Bronchial epithelial cell (primary cell): ENCODE data around the gene ERH. TPM values are rescaled to one million over a fixed set of nuclear protein-coding genes. Genes with fewer than 3 reads are reported as not detected.
A peak's percentile ranks its signal among the peaks of the same experiment; 100 is the strongest.

Experiments
- DNase-seq: peaks from one replicate; pipeline ENCODE4 v3.0.0-alpha.2; 2010; ENCODE audit warnings: low read depth
- FAIRE-seq: peaks from 2 replicates; lab custom pipeline; 2011; peaks lifted over from hg19 to GRCh38; lab: Jason Lieb, UNC
- H3K27me3 ChIP-seq: 2 replicates; pipeline ENCODE4 v1.5.1; 2011; ENCODE audit warnings: low read length; ENCODE audit not compliant: control insufficient read depth, insufficient read depth
- H3K36me3 ChIP-seq: 2 replicates; pipeline ENCODE4 v1.5.1; 2011; ENCODE audit warnings: low read length; ENCODE audit not compliant: control insufficient read depth, insufficient read depth
- H3K4me3 ChIP-seq: 2 replicates; pipeline ENCODE4 v1.5.1; 2011; ENCODE audit warnings: mild to moderate bottlenecking, low read depth, low read length, control low read depth
- total RNA-seq: library from RNA; depleted of rRNA; stranded (reverse); fragments of >200 nt; gene quantifications from 2 replicates; pipeline ENCODE4 v1.2.1, GENCODE V29; 2014
- TF ChIP-seq, protein P1 (sequence below): IDR thresholded peaks from 2 replicates; pipeline ENCODE4 v1.5.1; 2011; ENCODE audit warnings: mild to moderate bottlenecking, moderate library complexity, low read length, control low read depth, inconsistent platforms; ENCODE audit not compliant: insufficient read depth, severe bottlenecking

The ERH gene
- total RNA-seq: 91.6 and 242 TPM in 2 replicates

DNA sequence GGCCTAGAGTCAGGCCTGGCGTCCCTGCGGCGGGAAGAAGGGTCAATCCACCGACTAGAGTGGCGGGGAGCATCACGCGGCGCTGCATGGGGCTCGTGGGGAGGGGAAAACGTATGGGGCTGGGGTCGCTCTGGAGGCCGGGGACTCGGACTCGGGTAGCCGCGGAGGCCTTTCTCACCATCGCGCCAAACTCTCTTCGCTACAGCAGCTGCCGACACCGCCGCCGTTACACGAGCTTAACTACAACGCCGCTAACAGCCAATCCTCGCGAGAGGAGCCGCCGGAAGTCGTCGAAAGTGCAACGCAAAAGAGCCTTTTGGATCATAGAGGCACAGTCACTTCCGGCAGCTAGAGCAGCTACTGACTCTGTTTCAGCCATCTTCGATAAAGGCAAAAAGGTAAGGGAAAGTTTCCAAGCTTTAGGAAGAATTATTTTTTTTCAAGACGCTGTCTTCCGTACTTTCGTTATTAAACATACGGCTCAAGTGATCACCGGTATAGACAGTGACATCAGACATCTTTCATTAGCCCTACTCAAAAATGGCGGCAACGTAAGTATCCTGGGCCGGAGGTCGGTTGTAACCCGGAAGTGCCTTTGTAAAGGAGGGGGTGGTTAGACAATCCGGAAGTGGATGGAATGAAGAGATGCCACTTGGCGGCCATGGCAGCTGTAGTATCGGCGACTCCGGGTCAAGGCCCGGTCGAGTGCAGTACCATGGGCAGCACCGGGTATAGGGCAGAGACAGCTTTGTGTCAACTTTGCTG is at the start of gene ERH, which contains the start of gene SLC39A9:
ERH (minus strand) TSS at position 247 of the 765 bp plus-strand sequence; CDS start at position 181, 66 bp downstream.
SLC39A9 (plus strand) TSS at position 640 of the 765 bp plus-strand sequence. CDS start 678 bp downstream, outside the sequence.
- Histone ChIP-seq H3K27me3 (no peaks in the 10 kb centered on the region), H3K4me3 (peak within 1 kb of the TSS; percentile 94), H3K36me3 (peaks cover 7% of the 10 kb centered on the region)
- DNase-seq (peak; percentile 93), FAIRE-seq (peak; percentile 62)
- TF ChIP-seq, protein P1, sequence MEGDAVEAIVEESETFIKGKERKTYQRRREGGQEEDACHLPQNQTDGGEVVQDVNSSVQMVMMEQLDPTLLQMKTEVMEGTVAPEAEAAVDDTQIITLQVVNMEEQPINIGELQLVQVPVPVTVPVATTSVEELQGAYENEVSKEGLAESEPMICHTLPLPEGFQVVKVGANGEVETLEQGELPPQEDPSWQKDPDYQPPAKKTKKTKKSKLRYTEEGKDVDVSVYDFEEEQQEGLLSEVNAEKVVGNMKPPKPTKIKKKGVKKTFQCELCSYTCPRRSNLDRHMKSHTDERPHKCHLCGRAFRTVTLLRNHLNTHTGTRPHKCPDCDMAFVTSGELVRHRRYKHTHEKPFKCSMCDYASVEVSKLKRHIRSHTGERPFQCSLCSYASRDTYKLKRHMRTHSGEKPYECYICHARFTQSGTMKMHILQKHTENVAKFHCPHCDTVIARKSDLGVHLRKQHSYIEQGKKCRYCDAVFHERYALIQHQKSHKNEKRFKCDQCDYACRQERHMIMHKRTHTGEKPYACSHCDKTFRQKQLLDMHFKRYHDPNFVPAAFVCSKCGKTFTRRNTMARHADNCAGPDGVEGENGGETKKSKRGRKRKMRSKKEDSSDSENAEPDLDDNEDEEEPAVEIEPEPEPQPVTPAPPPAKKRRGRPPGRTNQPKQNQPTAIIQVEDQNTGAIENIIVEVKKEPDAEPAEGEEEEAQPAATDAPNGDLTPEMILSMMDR: no peak

DNA sequence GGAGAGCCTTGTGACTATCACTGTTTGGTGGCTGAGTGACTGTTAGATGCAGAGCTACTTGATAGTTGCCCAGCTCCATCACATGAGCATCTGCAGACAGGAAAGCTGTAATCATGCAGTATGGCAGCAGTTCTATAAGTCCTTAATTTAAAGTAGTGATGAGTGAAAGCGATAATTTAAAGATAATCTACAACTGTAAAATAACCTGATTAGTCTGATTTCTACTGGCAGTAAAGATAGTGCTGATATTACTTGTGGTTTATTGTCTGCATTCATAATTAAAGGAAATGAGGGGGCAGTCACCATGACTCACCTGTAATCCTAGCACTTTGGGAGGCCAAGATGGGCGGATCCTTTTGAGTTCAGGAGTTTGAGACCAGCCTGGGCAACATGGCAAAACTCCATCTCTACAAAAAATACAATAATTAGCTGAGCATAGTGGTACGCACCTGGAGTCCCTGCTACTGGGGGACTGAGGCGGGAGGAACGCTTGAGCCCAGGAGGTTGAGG is 45.3 kb upstream of the ERH start:
- no peak overlapping the region for H3K4me3 ChIP-seq
- no peak for FAIRE-seq
- DNase-seq: peak; percentile 34
- peaks cover 5% of the 10 kb centered on the region for H3K36me3 ChIP-seq
- no peaks in the 10 kb centered on the region for H3K27me3 ChIP-seq
- TF ChIP-seq, protein P1: no peak

DNA sequence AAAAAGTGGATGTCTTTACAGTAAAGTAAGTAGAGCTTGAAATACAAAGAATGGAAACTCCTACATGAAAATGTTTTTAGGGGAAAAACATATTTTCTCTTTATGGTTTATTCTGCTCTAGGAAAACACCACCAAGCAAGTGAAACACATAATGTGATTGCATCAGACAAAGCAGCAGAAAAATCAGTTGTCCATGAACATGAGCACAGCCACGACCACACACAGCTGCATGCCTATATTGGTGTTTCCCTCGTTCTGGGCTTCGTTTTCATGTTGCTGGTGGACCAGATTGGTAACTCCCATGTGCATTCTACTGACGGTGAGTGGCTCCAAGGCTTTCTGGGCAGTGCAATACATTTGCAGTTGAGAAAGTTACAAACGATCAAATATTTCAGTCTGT is 43.8 kb upstream of the ERH start:
- peaks cover 5% of the 10 kb centered on the region for H3K36me3 ChIP-seq
- FAIRE-seq (peak; percentile 7), DNase-seq (no peak)
- H3K27me3 ChIP-seq: no peaks in the 10 kb centered on the region
- TF ChIP-seq, protein P1: no peak
- no peak overlapping the region for H3K4me3 ChIP-seq

DNA sequence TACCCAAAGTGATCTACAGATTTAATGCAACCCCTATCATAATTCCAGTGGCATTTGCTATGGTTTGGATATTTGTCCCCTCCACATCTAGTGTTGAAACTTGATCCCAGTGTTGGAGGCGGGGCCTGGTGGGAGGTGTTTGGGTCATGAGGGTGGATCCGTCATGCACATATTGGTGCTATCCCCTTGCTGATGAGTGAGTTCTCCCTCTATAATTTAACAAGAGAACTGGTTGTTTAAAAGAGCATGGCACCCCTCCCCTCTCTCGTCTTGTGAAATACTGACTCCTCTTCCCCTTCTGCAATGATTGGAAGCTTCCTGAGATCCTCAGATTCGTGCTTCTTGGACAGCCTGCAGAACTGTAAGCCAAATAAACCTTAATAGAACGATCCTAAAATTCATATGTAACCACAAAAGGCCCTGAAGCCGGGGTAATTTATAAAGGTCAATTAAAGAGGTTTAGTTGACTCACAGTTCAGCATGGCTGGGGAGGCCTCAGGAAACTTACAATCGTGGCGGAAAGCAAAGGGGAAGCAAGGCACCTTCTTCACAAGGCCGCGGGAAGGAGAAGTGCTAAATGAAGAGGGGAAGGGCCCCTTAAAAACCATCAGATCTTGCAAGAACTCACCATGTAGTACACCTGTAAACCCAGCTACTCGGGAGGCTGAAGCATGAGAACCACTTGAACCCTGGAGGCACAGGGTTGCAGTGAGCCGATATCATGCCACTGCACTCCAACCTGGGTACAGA is 41.6 kb upstream of the ERH start:
- no peak for DNase-seq
- FAIRE-seq: no peak
- Histone ChIP-seq H3K27me3 (no peaks in the 10 kb centered on the region), H3K4me3 (no peak overlapping the region), H3K36me3 (peaks cover 5% of the 10 kb centered on the region)
- TF ChIP-seq, protein P1: no peak

DNA sequence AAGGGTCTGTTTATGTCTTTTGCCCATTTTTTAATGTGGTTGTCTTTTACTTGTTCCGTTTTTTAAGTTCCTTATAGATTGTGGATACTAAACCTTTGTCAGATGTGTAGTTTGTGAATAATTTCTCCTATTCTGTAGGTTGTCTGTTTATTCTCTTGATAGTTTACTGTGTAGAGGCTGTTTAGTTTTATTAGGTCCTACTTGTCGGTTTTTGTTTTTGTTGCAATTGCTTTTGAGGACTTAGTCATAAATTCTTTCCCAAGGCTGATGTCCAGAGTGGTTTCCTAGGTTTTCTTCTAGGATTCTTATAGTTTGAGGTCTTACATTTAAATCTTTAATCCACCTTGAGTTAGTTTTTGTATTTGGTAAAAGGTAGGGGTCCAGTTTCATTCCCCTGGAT is 34.3 kb upstream of the ERH start:
- FAIRE-seq (no peak), DNase-seq (no peak)
- TF ChIP-seq, protein P1: no peak
- Histone ChIP-seq H3K4me3 (no peak overlapping the region), H3K27me3 (no peaks in the 10 kb centered on the region), H3K36me3 (no peaks in the 10 kb centered on the region)
